ES-I3 (cell line): ENCODE measurements around the gene ARID4B.
"Not testable (repeated sequence)": the region's sequence is repeated elsewhere in the genome, so short reads cannot be mapped to it uniquely, and the experiment has no call there.

ENCODE experiments used
- H3K36me3 ChIP-seq: 2 replicates; pipeline ENCODE4 v1.6.1; 2013; ENCODE audit warnings: mild to moderate bottlenecking, low read length, control low read depth, moderate library complexity; ENCODE audit not compliant: insufficient read depth
- H3K4me1 ChIP-seq: 2 replicates; pipeline ENCODE4 v1.6.1; 2013; ENCODE audit warnings: mild to moderate bottlenecking, control low read depth, low read length; ENCODE audit not compliant: insufficient read depth
- H3K9ac ChIP-seq: 2 replicates; pipeline ENCODE4 v1.6.1; 2013; ENCODE audit warnings: low read depth, mild to moderate bottlenecking, low read length, moderate library complexity
- H3K9me3 ChIP-seq: 2 replicates; pipeline ENCODE4 v1.6.1; 2013; ENCODE audit warnings: mild to moderate bottlenecking, low read length, moderate library complexity; ENCODE audit not compliant: control insufficient read depth, insufficient read depth

The ARID4B gene

GRCh38 chr1:235296729-235297128, 31.2 kb downstream of the ARID4B start:
- H3K4me1 ChIP-seq: peaks cover 6% of the 10 kb centered on the region; the same call in 1 of the 2 replicates

DNA sequence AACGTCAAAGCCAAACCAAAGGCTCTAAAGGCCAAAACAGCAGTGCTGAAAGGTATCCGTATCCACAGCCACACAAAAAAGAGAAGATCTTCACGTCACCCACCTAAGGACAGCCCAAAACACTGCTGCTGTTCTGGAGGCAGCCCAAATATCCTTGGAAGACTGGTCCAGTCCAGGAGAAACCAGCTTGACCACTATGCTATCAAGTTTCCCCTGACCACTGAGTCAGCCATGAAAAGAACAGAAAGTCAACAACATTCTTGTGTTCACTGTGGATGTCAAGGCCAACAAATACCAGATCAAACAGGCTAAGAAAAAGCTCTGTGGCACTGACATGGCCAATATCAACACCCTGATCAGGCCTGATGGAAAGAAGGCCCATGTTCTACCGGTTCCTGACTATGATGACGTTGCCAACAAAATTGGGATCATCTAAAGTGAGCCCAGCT, 32.1 kb downstream of the ARID4B start:
- Histone ChIP-seq H3K9ac (no peak overlapping the region), H3K4me1 (peaks cover 6% of the 10 kb centered on the region; the same call in 1 of the 2 replicates), H3K36me3 (no peaks in the 10 kb centered on the region), H3K9me3 (no peaks in the 10 kb centered on the region)

More at GRCh38 chr1:235296729-235297128, 31.2 kb downstream of the ARID4B start:
- H3K9me3 ChIP-seq: no peaks in the 10 kb centered on the region
- H3K36me3 ChIP-seq: no peaks in the 10 kb centered on the region
- no peak overlapping the region for H3K9ac ChIP-seq

DNA sequence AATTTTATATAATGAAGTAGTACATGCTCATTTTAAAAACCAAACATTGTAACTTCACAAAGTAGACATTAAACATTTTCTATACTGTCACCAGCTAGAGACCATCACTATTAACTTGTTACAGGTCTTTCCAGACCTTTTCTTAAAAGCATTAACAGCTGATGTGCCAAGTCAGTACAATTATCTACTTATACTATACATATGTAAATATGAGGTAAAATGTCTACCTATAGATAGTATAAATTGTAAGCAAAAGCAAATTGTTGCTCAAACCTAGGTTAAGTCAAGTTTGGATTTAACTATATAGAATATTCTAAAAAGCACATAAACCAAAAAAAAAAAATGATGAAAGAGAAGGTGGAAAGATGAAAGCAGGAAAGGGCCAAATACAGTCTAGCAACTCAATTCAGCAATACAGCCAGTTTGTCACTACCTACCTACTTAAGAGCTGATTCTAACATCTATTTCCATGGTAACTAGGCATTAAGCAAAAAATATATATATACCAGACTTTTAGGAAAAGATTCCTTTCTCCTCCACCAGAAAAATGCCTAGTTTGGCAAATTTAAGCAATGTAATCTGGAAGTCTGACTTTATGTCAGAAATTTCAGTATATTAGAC, 34.5 kb downstream of the ARID4B start:
- no peak overlapping the region for H3K9ac ChIP-seq
- peaks cover 6% of the 10 kb centered on the region; the same call in 1 of the 2 replicates for H3K4me1 ChIP-seq
- no peaks in the 10 kb centered on the region for H3K36me3 ChIP-seq
- no peaks in the 10 kb centered on the region for H3K9me3 ChIP-seq

- Histone ChIP-seq H3K9me3 (no peaks in the 10 kb centered on the region), H3K36me3 (no peaks in the 10 kb centered on the region), H3K9ac (no peak overlapping the region), H3K4me1 (peaks cover 7% of the 10 kb centered on the region; the same call in 1 of the 2 replicates)
These were observed 35.2 kb downstream of the ARID4B start for GRCh38 chr1:235292790-235293189.

GRCh38 chr1:235291599-235292091, 36.3 kb downstream of the ARID4B start:
- H3K9me3 ChIP-seq: no peaks in the 10 kb centered on the region
- peaks cover 15% of the 10 kb centered on the region; the same call in 1 of the 2 replicates for H3K4me1 ChIP-seq
- H3K9ac ChIP-seq: no peak overlapping the region
- no peaks in the 10 kb centered on the region for H3K36me3 ChIP-seq

- Histone ChIP-seq H3K36me3 (no peaks in the 10 kb centered on the region), H3K9me3 (no peaks in the 10 kb centered on the region), H3K4me1 (peaks cover 22% of the 10 kb centered on the region; the same call in 1 of the 2 replicates), H3K9ac (no peak overlapping the region)
These were observed 37.1 kb downstream of the ARID4B start for GRCh38 chr1:235290740-235291502.

GRCh38 chr1:235289859-235290739, 37.9 kb downstream of the ARID4B start:
- Histone ChIP-seq H3K9ac (no peak overlapping the region), H3K4me1 (peaks cover 23% of the 10 kb centered on the region; the same call in 1 of the 2 replicates), H3K36me3 (no peaks in the 10 kb centered on the region), H3K9me3 (no peaks in the 10 kb centered on the region)

DNA sequence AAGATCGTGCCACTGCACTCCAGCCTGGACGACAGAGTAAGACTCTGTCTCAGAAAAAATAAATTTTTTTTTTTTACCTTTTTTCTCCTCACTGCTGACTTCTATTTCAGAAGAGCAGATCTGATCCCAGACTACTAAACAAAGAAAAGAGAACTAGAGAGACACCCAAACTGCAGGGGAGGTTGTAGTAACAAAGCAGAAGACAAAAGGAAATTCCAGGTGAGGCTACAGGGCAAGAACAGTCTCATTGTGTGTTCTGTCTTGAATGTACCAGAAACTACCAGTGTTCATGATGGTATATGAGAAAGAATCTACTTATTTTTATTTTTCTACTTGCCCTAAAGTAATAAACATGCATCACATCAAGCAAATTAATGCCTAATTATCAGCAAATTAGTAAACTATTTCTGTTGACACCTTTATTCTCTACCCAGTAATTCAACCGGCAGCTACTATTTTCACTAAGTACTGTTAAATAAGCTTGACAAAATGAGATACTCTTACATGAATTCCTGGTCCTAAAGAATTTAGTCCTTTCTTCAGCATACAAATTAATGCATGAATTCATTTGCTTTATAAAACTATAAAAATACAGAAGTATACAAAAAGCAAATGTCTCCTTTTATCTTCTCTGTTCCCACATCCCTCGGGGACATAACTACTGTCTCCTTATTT, 40.6 kb downstream of the ARID4B start:
- Histone ChIP-seq H3K9ac (no peak overlapping the region), H3K36me3 (no peaks in the 10 kb centered on the region), H3K4me1 (peaks cover 16% of the 10 kb centered on the region; the same call in 1 of the 2 replicates), H3K9me3 (no peaks in the 10 kb centered on the region)

GRCh38 chr1:235286667-235287066, 41.3 kb downstream of the ARID4B start:
- Histone ChIP-seq H3K4me1 (peaks cover 16% of the 10 kb centered on the region; the same call in 1 of the 2 replicates), H3K9ac (no peak overlapping the region), H3K36me3 (no peaks in the 10 kb centered on the region), H3K9me3 (no peaks in the 10 kb centered on the region)

DNA sequence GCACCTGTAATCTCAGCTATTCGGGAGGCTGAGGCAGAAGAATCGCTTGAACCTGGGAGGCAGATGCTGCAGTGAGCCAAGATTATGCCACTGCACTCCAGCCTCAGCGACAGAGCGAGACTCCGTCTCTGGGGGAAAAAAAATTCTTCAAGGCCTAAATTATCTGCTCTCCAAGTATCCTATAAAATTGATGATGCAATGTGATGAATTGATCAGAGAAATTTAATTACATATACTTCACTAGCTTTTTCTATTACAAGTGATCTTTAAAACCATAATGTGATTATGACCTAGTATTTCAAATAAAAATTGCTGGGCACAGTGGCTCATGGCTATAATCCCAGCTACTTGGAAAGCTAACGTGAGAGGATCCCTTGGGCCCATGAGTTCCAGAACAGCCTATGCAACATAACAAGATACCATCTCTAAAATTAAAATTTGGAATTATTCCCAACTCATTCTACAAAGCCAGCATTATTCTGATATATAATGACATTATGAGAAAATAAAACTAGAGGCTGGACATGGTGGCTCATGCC, 43.7 kb downstream of the ARID4B start:
- H3K4me1 ChIP-seq: peaks cover 23% of the 10 kb centered on the region
- H3K9ac ChIP-seq: no peak overlapping the region
- no peaks in the 10 kb centered on the region for H3K9me3 ChIP-seq
- no peaks in the 10 kb centered on the region for H3K36me3 ChIP-seq

GRCh38 chr1:235283636-235284035, 44.3 kb downstream of the ARID4B start:
- peaks cover 23% of the 10 kb centered on the region for H3K4me1 ChIP-seq
- not testable (repeated sequence) for H3K36me3 ChIP-seq, H3K9ac ChIP-seq, H3K9me3 ChIP-seq

- H3K4me1 ChIP-seq: peaks cover 7% of the 10 kb centered on the region
- H3K36me3 ChIP-seq: no peaks in the 10 kb centered on the region
- no peaks in the 10 kb centered on the region for H3K9me3 ChIP-seq
- no peak overlapping the region for H3K9ac ChIP-seq
These were observed 47.5 kb downstream of the ARID4B start for GRCh38 chr1:235280467-235280866.

- peaks cover 7% of the 10 kb centered on the region for H3K4me1 ChIP-seq
- H3K36me3 ChIP-seq: no peaks in the 10 kb centered on the region
- H3K9ac ChIP-seq: no peak overlapping the region
- no peaks in the 10 kb centered on the region for H3K9me3 ChIP-seq
These were observed 48.3 kb downstream of the ARID4B start for GRCh38 chr1:235279694-235280093.
